ENCODE results near the gene BNC2. TPM values are rescaled to one million over a fixed set of nuclear protein-coding genes. Genes with fewer than 3 reads are reported as not detected.

The BNC2 gene
- total RNA-seq, 6 experiments from 2014 or later: 0.22 to 0.80 (median 0.36) TPM

GRCh38 chr9:16869882-16870595, 431 bp downstream of the BNC2 start:
- peaks cover 0 to 8% of the 10 kb centered on the region in 2 donors for H3K27me3 ChIP-seq
- 2% methylated on average over 29 of the region's 58 CpGs for whole genome bisulfite sequencing (ENCODE audit: insufficient coverage, low coverage, low lambda C conversion rate, missing lambda C conversion rate)
- peak in 1 of 3 donors; percentile 18 for DNase-seq
- intact Hi-C loops (cut with DNase I): no loop called here
- ATAC-seq: peak; percentile 21 to 37 (median 22)
- no peaks in the 10 kb centered on the region for H3K36me3 ChIP-seq
- H3K4me3 ChIP-seq: peak overlapping the region; percentile 42 to 53 (median 42)
- H3K27ac ChIP-seq: no peak overlapping the region
- no peak for TF ChIP-seq POLR2A (IDR thresholded peaks at IDR 0.05)
- H3K4me1 ChIP-seq: peaks cover 0 to 18% (median 0%) of the 10 kb centered on the region in 4 donors
- no peaks in the 10 kb centered on the region for H3K9me3 ChIP-seq

DNA sequence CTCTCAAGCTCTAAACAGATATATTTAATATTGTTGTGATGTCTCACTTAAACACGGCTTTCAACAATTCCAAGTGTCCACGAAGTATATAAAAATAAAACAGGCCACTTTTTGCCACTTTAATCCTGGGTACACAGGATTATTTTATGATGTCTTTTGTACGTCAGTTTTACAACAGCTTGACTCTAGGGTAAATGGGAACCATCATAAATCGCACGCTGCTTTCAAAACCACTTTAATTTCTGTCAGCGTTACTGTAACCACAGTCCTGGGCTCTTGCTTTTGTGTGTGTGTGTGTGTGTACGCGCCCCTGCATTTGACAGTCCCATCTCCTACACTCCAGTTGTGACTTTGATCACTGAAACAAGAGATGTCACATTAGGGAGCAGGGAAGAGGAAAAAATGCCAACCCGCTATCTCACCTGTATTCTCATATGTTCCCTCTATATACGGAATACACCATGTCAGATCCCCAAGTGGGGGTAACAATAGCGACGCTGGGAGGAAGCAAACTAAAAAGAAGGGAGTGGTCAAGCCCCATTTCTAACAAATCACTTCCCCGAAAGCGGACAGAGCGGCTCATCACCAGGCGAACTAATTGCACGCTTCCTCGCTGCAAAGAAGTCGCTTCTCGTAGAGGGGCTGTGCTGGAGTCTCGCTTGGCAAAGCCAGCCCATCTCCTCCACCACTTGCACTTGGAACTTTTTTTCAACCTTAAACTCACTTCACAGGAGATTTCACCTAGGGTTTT, 1.2 kb downstream of the BNC2 start:
- 26% methylated on average over 14 of the region's 21 CpGs for WGBS (ENCODE audit: insufficient coverage, low coverage, low lambda C conversion rate, missing lambda C conversion rate)
- no peak for TF ChIP-seq POLR2A (IDR thresholded peaks at IDR 0.05)
- Histone ChIP-seq H3K9me3 (no peaks in the 10 kb centered on the region), H3K4me1 (peaks cover 0 to 18% (median 0%) of the 10 kb centered on the region in 4 donors), H3K27me3 (peaks cover 0 to 8% of the 10 kb centered on the region in 2 donors), H3K27ac (no peak overlapping the region), H3K36me3 (no peaks in the 10 kb centered on the region), H3K4me3 (peak overlapping the region in 2 of 3 donors; percentile 42 to 53)
- DNase-seq (no peak), ATAC-seq (no peak)
- intact Hi-C loops (cut with DNase I): no loop called here

DNA sequence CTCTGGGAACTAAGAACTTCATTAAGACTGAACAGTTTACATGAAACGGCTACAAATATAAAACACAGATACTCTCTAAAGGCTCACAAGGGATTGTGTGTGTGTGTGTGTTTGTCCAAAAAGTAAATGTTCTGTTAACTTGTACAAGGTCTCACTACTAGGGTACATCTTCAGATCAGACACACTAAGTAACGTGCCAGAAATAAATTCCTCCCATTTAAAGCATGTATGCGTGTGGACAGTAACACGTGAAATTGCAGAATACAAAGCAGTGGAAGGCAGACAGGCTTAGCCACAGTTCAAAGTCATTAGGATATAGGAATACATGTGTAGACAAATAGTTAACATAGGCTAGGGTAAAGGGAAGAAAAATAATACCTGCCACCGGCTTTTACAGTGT, 1.8 kb downstream of the BNC2 start:
- H3K36me3 ChIP-seq: no peaks in the 10 kb centered on the region
- H3K4me1 ChIP-seq: peaks cover 0 to 18% (median 0%) of the 10 kb centered on the region in 4 donors
- H3K4me3 ChIP-seq: no peak overlapping the region
- no peaks in the 10 kb centered on the region for H3K9me3 ChIP-seq
- intact Hi-C loops (cut with DNase I): no loop called here
- TF ChIP-seq POLR2A (IDR thresholded peaks at IDR 0.05): no peak
- TF ChIP-seq, protein P1, sequence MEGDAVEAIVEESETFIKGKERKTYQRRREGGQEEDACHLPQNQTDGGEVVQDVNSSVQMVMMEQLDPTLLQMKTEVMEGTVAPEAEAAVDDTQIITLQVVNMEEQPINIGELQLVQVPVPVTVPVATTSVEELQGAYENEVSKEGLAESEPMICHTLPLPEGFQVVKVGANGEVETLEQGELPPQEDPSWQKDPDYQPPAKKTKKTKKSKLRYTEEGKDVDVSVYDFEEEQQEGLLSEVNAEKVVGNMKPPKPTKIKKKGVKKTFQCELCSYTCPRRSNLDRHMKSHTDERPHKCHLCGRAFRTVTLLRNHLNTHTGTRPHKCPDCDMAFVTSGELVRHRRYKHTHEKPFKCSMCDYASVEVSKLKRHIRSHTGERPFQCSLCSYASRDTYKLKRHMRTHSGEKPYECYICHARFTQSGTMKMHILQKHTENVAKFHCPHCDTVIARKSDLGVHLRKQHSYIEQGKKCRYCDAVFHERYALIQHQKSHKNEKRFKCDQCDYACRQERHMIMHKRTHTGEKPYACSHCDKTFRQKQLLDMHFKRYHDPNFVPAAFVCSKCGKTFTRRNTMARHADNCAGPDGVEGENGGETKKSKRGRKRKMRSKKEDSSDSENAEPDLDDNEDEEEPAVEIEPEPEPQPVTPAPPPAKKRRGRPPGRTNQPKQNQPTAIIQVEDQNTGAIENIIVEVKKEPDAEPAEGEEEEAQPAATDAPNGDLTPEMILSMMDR (IDR thresholded peaks at IDR 0.05): no peak
- ATAC-seq: no peak
- 52% methylated on average over 5 of the region's 5 CpGs for WGBS (ENCODE audit: insufficient coverage, low coverage, low lambda C conversion rate, missing lambda C conversion rate)
- H3K27me3 ChIP-seq: peaks cover 0 to 8% of the 10 kb centered on the region in 2 donors
- no peak overlapping the region for H3K27ac ChIP-seq
- no peak for DNase-seq

DNA sequence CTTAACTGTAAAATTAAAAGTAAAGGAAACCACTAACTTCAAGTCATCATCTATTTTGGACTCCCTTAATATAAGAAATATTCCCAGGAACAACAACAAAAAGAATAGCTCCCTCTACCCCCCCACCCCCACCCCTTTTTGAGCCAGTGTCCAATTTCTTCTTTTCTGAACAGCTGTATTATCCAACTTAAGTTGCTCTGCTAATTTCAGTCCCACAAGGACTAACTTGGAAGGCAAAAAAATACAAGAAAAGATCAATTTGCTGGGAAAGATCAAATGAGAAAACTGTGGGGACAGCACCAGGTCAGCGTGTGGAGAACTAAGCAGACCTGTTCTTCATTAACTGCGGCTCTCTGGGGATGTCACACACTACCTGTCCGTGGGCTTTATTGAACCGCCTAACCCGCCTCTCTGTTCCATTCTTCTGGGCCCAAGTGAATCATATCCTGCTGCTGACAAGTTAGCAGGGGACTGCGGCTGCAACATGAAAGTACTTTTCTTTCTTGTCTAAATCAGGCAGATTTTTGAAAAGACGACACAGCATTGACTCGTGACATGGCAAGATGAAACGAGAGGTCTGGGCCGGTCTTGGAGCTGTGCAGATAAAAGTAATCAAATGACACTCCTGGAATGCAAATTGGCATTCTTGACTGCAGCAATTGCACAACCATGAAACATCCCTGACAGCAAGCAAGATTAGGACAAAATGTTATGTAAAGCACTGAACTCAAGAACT, 2.7 kb downstream of the BNC2 start:
- Histone ChIP-seq H3K27me3 (peaks cover 0 to 8% of the 10 kb centered on the region in 2 donors), H3K9me3 (no peaks in the 10 kb centered on the region), H3K36me3 (no peaks in the 10 kb centered on the region), H3K4me1 (peaks cover 0 to 18% (median 0%) of the 10 kb centered on the region in 4 donors), H3K4me3 (no peak overlapping the region), H3K27ac (no peak overlapping the region)
- 16% methylated on average over 10 of the region's 10 CpGs for whole genome bisulfite sequencing (ENCODE audit: insufficient coverage, low coverage, low lambda C conversion rate, missing lambda C conversion rate)
- DNase-seq: no peak
- TF ChIP-seq, protein P1 (IDR thresholded peaks at IDR 0.05): no peak
- TF ChIP-seq POLR2A (IDR thresholded peaks at IDR 0.05): no peak
- ATAC-seq: no peak
- intact Hi-C loops (cut with DNase I): no loop called here

DNA sequence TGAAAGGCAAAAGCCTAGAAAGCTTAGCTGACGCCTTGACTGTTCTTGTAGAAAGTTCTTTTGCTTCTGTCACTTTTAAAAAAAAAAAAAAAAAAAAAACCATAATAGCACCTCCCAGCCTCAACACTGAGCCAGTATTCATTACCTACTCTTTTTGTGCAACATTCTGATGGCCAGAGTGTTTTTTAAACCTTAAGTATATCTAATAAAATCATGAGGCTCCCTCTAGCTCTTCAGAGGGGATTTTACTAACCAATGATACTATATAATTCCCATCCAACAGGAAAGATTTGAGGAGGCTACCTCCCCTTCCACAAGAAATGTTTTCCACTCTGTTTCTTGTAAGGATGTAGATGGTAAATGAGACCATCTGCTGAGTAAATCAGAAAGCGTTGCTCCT, 3.9 kb downstream of the BNC2 start:
- Histone ChIP-seq H3K27me3 (peaks cover 0 to 8% of the 10 kb centered on the region in 2 donors), H3K4me3 (no peak overlapping the region), H3K9me3 (no peaks in the 10 kb centered on the region), H3K4me1 (peaks cover 0 to 17% (median 0%) of the 10 kb centered on the region in 4 donors), H3K27ac (no peak overlapping the region), H3K36me3 (no peaks in the 10 kb centered on the region)
- no peak for TF ChIP-seq POLR2A (IDR thresholded peaks at IDR 0.05)
- TF ChIP-seq, protein P1 (IDR thresholded peaks at IDR 0.05): no peak
- DNase-seq (no peak), ATAC-seq (no peak)
- intact Hi-C loops (cut with DNase I): no loop called here
- WGBS (ENCODE audit: insufficient coverage, low coverage, low lambda C conversion rate, missing lambda C conversion rate): 80% methylated on average over 2 of the region's 2 CpGs

Measured in right lobe of liver (tissue), 6 donors.